Ishikawa (cell line): ENCODE results near the gene DNAH17.

Experiments used
- CEBPB ChIP-seq: IDR thresholded peaks from 2 replicates; pipeline ENCODE4 v1.6.1; 2012
- CREB1 ChIP-seq: IDR thresholded peaks from 2 replicates; pipeline ENCODE4 v1.6.1; 2012; ENCODE audit warnings: low read depth
- EGR1 ChIP-seq: IDR thresholded peaks from 2 replicates; pipeline ENCODE4 v1.6.1; 2012
- EP300 ChIP-seq: IDR thresholded peaks from 2 replicates; pipeline ENCODE4 v1.6.1; 2012; ENCODE audit warnings: borderline replicate concordance
- FOXM1 ChIP-seq: IDR thresholded peaks from 2 replicates; pipeline ENCODE4 v1.6.1; 2012; ENCODE audit warnings: low read depth, borderline replicate concordance
- MAX ChIP-seq: IDR thresholded peaks from 2 replicates; pipeline ENCODE4 v1.6.1; 2012
- NFIC ChIP-seq: IDR thresholded peaks from 2 replicates; pipeline ENCODE4 v1.6.1; 2012
- RAD21 ChIP-seq: IDR thresholded peaks from 2 replicates; pipeline ENCODE4 v1.6.1; 2012; ENCODE audit warnings: low read depth
- TAF1 ChIP-seq: IDR thresholded peaks from 2 replicates; pipeline ENCODE4 v1.6.1; 2012; ENCODE audit warnings: low read depth, mild to moderate bottlenecking
- TCF12 ChIP-seq: IDR thresholded peaks from 2 replicates; pipeline ENCODE4 v1.6.1; 2012; ENCODE audit warnings: low read depth
- TEAD4 ChIP-seq: IDR thresholded peaks from 2 replicates; pipeline ENCODE4 v1.6.1; 2012
- YY1 ChIP-seq: IDR thresholded peaks from 2 replicates; pipeline ENCODE4 v1.6.1; 2012; ENCODE audit warnings: low read depth
- ZBTB7A ChIP-seq: IDR thresholded peaks from 2 replicates; pipeline ENCODE4 v1.6.1; 2012; ENCODE audit warnings: low read depth
- TF ChIP-seq, protein P1 (sequence below): IDR thresholded peaks from 2 replicates; pipeline ENCODE4 v1.6.1; 2012
- TF ChIP-seq, protein P2 (sequence below): IDR thresholded peaks from 2 replicates; pipeline ENCODE4 v1.6.1; 2012; ENCODE audit warnings: low read depth, mild to moderate bottlenecking

DNAH17 gene

GRCh38 chr17:78435330-78436005 lies 141.7 kb downstream of the DNAH17 start:
- TF ChIP-seq FOXM1: no peak
- TF ChIP-seq CEBPB: no peak
- no peak for TF ChIP-seq CREB1
- TF ChIP-seq EP300: no peak
- TF ChIP-seq EGR1: no peak
- no peak for TF ChIP-seq TAF1
- TF ChIP-seq, protein P1, sequence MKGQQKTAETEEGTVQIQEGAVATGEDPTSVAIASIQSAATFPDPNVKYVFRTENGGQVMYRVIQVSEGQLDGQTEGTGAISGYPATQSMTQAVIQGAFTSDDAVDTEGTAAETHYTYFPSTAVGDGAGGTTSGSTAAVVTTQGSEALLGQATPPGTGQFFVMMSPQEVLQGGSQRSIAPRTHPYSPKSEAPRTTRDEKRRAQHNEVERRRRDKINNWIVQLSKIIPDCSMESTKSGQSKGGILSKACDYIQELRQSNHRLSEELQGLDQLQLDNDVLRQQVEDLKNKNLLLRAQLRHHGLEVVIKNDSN: no peak
- no peak for TF ChIP-seq YY1
- no peak for TF ChIP-seq TEAD4
- no peak for TF ChIP-seq RAD21
- TF ChIP-seq MAX: no peak
- TF ChIP-seq TCF12: no peak

GRCh38 chr17:78434455-78435329 lies 142.5 kb downstream of the DNAH17 start:
- TF ChIP-seq YY1 (no peak), TAF1 (no peak), TEAD4 (no peak)

DNA sequence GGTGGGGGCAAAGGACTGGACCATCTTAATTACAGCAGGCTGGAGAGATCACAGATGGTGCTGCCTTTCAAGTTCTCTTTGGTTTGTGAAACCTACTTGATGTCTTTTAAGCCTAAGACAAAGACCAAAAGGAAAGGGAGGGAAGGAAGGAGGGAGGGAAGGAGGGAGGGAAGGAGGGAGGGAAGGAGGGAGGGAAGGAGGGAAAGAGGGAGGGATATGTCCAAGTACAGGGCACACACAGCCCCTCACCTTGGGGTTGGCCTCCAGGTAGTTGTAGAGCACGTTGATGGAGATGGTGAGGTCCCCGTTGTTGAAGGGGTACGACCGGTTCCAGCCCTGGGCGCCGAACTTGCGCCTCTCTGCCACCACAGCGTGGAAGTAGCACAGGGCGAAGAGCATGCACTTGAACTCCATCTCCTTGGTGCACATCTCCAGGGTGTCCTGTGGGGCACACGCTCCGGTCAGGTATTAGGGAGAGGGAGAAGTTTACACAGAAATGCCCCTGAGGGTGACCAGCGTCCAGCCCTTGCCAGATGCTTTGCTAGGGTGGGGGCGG lies 143.3 kb downstream of the DNAH17 start:
- TF ChIP-seq FOXM1 (no peak), TEAD4 (no peak), MAX (no peak), RAD21 (no peak), CEBPB (no peak), TCF12 (no peak), CREB1 (no peak), EP300 (no peak), TAF1 (no peak), ZBTB7A (no peak), EGR1 (no peak), YY1 (no peak), NFIC (no peak)
- TF ChIP-seq, protein P1: no peak
- TF ChIP-seq, protein P2, sequence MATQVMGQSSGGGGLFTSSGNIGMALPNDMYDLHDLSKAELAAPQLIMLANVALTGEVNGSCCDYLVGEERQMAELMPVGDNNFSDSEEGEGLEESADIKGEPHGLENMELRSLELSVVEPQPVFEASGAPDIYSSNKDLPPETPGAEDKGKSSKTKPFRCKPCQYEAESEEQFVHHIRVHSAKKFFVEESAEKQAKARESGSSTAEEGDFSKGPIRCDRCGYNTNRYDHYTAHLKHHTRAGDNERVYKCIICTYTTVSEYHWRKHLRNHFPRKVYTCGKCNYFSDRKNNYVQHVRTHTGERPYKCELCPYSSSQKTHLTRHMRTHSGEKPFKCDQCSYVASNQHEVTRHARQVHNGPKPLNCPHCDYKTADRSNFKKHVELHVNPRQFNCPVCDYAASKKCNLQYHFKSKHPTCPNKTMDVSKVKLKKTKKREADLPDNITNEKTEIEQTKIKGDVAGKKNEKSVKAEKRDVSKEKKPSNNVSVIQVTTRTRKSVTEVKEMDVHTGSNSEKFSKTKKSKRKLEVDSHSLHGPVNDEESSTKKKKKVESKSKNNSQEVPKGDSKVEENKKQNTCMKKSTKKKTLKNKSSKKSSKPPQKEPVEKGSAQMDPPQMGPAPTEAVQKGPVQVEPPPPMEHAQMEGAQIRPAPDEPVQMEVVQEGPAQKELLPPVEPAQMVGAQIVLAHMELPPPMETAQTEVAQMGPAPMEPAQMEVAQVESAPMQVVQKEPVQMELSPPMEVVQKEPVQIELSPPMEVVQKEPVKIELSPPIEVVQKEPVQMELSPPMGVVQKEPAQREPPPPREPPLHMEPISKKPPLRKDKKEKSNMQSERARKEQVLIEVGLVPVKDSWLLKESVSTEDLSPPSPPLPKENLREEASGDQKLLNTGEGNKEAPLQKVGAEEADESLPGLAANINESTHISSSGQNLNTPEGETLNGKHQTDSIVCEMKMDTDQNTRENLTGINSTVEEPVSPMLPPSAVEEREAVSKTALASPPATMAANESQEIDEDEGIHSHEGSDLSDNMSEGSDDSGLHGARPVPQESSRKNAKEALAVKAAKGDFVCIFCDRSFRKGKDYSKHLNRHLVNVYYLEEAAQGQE: no peak

DNA sequence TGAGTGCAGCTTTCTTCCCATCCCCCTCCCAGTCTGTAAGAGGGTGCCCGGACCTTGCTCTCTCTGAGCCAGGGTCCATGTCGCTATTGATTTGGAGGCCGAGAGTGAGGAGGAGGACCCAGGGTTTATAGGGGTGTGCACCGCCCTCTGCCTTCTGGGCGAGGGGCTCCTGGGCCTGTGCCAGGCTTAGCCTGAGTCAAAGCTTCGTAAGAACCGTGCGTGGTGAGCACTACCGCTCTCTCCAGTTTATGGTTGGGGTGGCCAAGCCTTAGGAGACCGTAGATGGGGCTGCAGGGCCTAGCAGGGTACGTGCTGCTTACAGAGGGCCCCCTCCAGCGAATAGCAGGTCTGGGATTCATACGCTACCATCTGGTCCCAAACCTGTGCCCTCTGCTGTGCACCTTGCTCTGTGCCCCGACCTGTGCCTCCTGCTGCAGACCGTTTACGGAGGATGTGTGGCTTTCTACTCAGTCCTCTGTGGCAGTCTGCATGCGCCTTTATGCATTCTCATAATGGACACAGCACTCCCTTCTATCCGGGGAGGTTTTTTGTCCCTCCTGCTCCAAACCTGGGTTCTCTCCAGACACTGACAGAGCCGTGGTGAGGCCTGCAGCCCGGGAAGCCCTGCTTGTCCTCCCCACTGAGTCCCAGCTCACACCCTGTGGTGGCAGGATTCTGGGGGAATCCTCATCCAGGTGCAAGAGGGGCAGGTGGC lies 144.0 kb downstream of the DNAH17 start:
- TF ChIP-seq NFIC (no peak), CEBPB (no peak), TEAD4 (no peak), EP300 (no peak), EGR1 (no peak), TCF12 (no peak), CREB1 (no peak), YY1 (no peak), FOXM1 (no peak), ZBTB7A (no peak), TAF1 (no peak)
- TF ChIP-seq, protein P1: no peak
- TF ChIP-seq, protein P2: no peak
